Umbilical cord (tissue), 2 donors: ENCODE measurements around the gene SEPTIN12. TPM values are rescaled to one million over a fixed set of nuclear protein-coding genes. Genes with fewer than 3 reads are reported as not detected.
"Not testable (repeated sequence)": the region's sequence is repeated elsewhere in the genome, so short reads cannot be mapped to it uniquely, and the experiment has no call there.

Experiments used
- DNase-seq: peaks from one replicate; pipeline ENCODE4 v3.0.0-alpha.2; 2015; ENCODE audit warnings: low spot score
- total RNA-seq: library from RNA; depleted of rRNA; stranded (reverse); fragments of >200 nt; gene quantifications from one replicate; pipeline ENCODE4 v1.2.3, GENCODE V29; 2014; ENCODE audit warnings: low replicate concordance; ENCODE audit not compliant: insufficient read depth

The SEPTIN12 gene
- total RNA-seq, 1 donor from 2014 or later: not detected

DNA sequence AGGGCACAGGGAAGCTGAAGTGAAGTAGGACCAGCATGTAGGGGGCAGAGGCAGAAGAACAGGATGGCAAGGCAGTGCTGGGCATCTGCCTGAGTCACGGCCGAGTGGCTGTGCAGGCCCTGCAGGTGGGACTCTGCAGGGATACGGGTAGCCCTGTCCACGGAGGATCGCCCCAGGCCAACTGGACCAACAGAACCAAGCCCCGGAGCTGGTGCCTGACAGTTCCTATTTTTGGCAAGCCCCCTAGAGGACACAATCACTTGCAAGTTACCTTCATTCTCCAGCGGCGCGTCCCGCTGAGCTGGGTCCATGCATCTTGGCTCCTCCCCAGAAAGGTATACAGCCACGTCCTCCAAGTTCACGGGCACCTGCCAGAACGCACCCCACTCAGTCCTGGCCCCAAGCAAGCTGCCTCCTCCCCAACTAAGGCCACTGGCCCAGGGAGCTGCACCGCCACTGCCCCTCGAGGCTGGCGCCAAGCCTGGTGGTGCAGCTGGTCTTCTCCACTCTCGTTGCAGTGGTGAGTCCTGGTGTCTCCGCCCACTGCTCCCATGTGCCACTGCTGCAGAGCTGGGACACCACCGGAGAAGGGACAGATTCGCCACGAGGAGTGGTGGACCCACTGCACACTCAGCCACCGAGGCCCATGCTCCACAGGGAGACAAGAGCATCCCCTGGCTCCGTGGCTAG lies 27.8 kb downstream of the SEPTIN12 start:
- no peak for DNase-seq

- no peak for DNase-seq
These were observed 32.5 kb downstream of the SEPTIN12 start for GRCh38 chr16:4755687-4756086.

GRCh38 chr16:4754865-4755264 lies 33.3 kb downstream of the SEPTIN12 start:
- DNase-seq: no peak

GRCh38 chr16:4753227-4753626 lies 34.9 kb downstream of the SEPTIN12 start:
- DNase-seq: no peak

GRCh38 chr16:4752351-4753100 lies 35.6 kb downstream of the SEPTIN12 start:
- DNase-seq: no peak

- no peak for DNase-seq
These were observed 37.2 kb downstream of the SEPTIN12 start for GRCh38 chr16:4750896-4751295.

GRCh38 chr16:4749700-4750257 lies 38.4 kb downstream of the SEPTIN12 start:
- no peak for DNase-seq

DNA sequence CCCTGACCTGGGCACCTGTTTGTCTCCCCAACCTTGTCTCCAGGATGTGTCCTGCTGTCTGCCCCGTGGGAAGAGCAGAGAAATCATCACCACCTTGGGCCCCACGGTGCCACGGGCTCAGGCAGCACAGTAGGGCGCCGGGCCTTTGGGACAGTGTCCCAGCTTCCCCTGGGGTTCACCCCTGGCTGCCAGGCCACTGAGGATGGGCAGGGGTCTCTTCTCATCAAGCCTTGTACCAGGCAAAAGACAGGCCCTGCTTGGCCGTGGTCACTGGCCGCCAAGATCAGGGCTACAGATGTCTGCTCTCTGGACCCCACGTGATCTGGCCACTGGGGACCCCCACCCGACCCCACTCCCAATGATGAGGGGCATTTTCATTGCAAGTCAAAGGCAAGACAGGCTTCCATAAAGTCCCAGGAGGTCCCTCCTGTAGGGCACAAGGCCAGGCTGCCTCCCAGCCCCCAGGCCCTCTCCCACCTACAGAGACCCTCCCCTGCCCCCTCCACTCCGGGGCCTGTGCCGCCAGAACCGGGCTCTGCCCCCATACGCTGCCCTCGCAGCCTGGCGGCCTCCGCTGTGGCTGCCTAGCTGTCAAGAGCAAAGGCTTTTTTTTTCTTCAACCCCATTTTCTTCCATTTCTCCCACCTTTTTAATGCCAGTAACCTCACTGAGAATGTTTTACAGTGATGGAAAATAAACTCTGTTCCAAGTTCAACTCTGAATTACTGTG lies 39.3 kb downstream of the SEPTIN12 start:
- no peak for DNase-seq

GRCh38 chr16:4747906-4748681 lies 40.1 kb downstream of the SEPTIN12 start:
- DNase-seq: no peak

DNA sequence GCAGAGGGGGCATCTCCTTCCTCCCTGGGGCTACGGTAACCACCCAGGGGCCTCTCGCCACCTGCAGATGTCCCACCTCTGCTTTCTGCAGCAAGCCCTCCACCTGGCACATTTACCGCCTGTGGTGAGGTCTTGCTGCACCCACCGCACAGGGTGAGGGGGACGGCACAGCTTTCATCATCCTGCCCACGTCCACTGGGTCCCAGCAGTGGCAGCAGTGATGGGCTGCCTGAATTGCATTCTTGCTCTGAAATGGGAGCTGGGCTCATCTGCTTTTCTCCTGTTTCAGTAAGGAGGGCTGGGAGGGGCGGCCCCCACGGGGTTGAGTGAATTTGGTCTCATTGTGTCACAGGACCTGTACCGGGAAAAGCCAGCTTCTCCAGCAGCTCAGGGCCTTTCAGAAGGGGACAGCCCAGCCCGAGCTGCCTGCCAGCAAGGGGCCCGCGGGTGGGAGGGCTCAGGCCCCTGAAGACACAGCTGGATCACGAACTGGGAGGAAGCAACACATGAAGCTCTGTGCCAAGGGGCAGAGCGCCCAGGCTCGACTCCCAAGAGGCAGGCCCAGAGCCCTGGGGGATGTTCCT lies 41.1 kb downstream of the SEPTIN12 start:
- DNase-seq: peak; percentile 73

DNA sequence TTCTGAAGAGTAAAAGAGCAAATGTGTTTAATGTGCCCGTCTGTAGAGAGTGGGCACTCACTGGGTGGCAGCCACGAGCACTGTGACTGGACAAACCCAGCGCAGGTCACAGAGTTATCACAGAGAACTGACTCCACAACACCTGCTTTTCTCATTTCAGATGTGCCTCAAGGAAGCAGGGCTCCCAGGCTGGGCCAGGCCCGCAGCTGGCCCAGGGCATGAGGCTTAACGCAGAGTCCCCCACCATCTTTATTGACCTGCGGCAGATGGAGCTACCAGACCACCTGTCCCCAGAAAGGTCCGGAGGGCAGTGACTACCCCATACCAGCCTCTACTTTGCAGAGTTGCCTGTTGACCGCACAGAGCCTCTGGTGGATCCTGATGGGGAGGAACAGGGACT lies 41.9 kb downstream of the SEPTIN12 start:
- DNase-seq: no peak

- no peak for DNase-seq
These were observed 42.9 kb downstream of the SEPTIN12 start for GRCh38 chr16:4745274-4745569.

GRCh38 chr16:4744555-4745273 lies 43.4 kb downstream of the SEPTIN12 start:
- DNase-seq: no peak

GRCh38 chr16:4743226-4743878 lies 44.8 kb downstream of the SEPTIN12 start:
- no peak for DNase-seq

GRCh38 chr16:4738370-4738769 lies 49.8 kb downstream of the SEPTIN12 start:
- not testable (repeated sequence) for DNase-seq

GRCh38 chr16:4737545-4737944 lies 50.6 kb downstream of the SEPTIN12 start:
- DNase-seq: no peak

DNA sequence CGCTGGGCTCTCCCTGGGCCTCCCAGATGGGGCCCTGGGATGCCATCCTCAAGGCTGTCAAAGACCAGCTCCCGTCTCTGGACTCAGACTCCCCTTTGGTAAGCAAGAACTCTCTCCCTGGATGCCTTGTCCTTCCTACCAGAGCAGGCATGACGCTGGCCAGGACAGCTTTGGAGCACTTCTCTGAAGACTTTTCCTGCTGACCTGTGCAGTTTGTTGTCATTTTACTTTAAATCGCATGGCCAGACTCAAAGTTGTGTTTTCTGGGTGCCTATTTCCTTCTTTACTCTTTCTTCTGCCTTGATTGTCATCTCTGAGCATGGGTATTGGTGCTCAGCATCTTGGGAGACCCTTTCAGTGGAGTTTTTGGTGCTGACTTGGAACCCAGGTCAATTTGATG lies 51.6 kb downstream of the SEPTIN12 start:
- DNase-seq: no peak

DNA sequence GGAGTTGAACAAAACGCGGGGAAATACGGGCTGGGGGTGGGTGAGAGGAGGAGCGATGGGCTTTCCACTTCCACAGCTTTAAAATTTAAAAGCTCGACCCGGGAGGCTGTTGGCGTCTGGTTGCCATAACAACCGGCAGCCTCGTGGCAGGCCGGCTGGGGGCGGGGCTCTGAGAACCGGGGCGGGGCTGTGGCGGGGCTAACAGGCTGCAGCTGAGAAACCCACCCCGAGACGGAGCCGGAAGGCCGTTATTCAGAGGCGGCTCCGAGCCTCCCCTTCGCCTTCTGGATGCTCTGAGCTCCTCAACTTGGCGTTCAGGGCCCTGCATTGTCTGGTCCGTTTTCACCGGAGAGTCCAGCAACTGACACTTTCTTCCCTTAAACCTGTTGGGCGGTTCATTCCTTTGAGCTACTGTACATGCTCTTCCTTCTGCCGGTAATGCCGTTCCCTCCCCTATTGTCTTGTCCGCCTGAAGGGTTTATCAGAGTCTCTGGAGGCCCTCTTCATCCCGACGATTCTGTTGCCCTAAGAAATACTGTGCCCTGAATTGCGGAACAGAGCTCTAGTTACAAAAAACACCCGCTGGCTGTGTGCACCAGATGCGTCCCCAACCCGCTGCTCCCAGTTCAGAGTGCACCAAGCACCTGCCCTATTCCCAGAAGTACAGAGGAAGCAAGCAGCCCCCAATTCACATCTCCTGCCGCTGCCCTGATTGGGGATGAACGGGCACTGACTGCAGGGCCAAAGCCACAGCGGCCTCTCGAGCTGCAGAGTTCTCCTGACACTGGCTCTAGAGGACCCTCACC lies 53.2 kb downstream of the SEPTIN12 start:
- peak; percentile 91 for DNase-seq

DNA sequence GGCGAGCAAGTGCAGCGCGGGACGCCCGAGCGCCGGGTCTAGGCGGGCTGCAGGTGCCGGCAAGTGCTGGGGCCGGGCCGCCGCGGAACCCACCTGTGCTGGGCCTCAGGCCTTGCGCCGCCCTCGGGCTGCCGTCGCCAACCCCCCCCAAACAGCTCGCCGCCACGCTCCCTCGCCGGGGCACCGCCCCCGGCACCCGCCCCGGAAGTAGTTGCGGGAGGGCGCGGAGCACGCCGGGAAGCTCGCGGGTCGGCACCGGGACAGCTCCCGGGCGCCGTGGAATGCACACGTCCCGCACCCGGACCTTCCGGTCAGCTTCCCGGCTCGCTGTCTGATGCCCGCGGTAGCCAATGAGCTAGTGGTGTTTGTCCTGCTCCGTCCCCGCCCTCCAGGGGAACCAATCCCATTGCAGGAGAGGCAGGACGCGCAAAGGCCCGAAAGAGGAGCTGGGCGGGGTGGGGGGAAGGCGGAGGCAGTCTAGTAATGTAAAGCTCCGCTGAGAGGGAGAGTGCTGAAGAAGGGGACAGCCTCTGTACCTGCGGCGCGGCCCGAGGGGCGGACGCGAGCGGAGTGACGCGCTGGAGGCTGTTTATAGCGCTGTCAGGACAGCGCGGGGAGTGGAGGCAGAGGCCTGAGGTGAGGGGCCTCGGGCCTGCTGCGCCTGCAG lies 53.9 kb downstream of the SEPTIN12 start, which contains the start of the genes ANKS3 and DNAAF8:
TSS of gene ANKS3 (minus strand) at position 209 of the 667 bp plus-strand sequence. CDS start 4,122 bp downstream, outside the sequence.
TSS of gene DNAAF8 (plus strand) at position 475 of the 667 bp plus-strand sequence. CDS start 1,978 bp downstream, outside the sequence.
- DNase-seq: peak; percentile 99
